Natural killer cell (primary cell): ENCODE data around the gene BRD8. TPM values are rescaled to one million over a fixed set of nuclear protein-coding genes. Genes with fewer than 3 reads are reported as not detected.

Experiments
- ATAC-seq, 3 donors: fragments of 150-1000 bp in 2 of 3; fragments of 200-7000 bp in 1 of 3; cut with Tn5 transposase; 1 replicate in 1 of 3; 2 replicates in 2 of 3; pipeline ENCODE4 v1.10.0; 2021; ENCODE audit warnings: mild to moderate bottlenecking in 2 of 3, moderate library complexity in 2 of 3
- DNase-seq, 2 donors: peaks; one replicate each; pipeline versions ENCODE4 v3.0.0 to v3.0.0-alpha.2; 2013 to 2021; ENCODE audit warnings: mixed read lengths in 1 of 2
- H3K27ac ChIP-seq: one replicate; pipeline ENCODE4 v1.5.1; 2013; ENCODE audit warnings: mild to moderate bottlenecking, low read length
- H3K27me3 ChIP-seq: one replicate; pipeline ENCODE4 v1.6.1; 2013; ENCODE audit warnings: low read length; ENCODE audit not compliant: control insufficient read depth, insufficient read depth
- H3K36me3 ChIP-seq: one replicate; pipeline ENCODE4 v1.6.1; 2013; ENCODE audit warnings: low read length; ENCODE audit not compliant: control insufficient read depth, insufficient read depth
- H3K4me1 ChIP-seq: one replicate; pipeline ENCODE4 v1.6.1; 2013; ENCODE audit warnings: low read length; ENCODE audit not compliant: control insufficient read depth, insufficient read depth
- H3K4me3 ChIP-seq: one replicate; pipeline ENCODE4 v1.5.1; 2013; ENCODE audit warnings: low read length
- H3K9me3 ChIP-seq: one replicate; pipeline ENCODE4 v1.6.1; 2013; ENCODE audit warnings: low read length; ENCODE audit not compliant: control insufficient read depth, insufficient read depth
- H3K27ac Mint-ChIP-seq, 2 donors: one replicate each; pipeline ENCODE4 v1.8.0; 2022; ENCODE audit warnings: mild to moderate bottlenecking in 2 of 2, mixed read lengths in 2 of 2, moderate library complexity in 1 of 2
- H3K27me3 Mint-ChIP-seq, 2 donors: one replicate each; pipeline ENCODE4 v1.8.0; 2022; ENCODE audit warnings: low read depth in 2 of 2, mixed read lengths in 2 of 2
- H3K36me3 Mint-ChIP-seq: one replicate; pipeline ENCODE4 v1.8.0; 2022; ENCODE audit warnings: mixed read lengths
- H3K4me1 Mint-ChIP-seq, 2 donors: one replicate each; pipeline ENCODE4 v1.8.0; 2022; ENCODE audit warnings: mixed read lengths in 2 of 2
- H3K4me3 Mint-ChIP-seq: one replicate; pipeline ENCODE4 v1.8.0; 2022; ENCODE audit warnings: mild to moderate bottlenecking, moderate library complexity, mixed read lengths
- H3K9me3 Mint-ChIP-seq, 2 donors: one replicate each; pipeline ENCODE4 v1.8.0; 2022; ENCODE audit warnings: mixed read lengths in 2 of 2
- CTCF ChIP-seq: fragments of 200-600 bp; IDR thresholded peaks from one replicate; pipeline ENCODE4 v1.8.0; 2022; ENCODE audit warnings: antibody characterized with exemption
- WGBS: methylation state at CpG from one replicate; pipeline ENCODE4 v1.1.7; 2013; ENCODE audit warnings: missing lambda C conversion rate; ENCODE audit not compliant: insufficient coverage; 5-methylcytosine and 5-hydroxymethylcytosine counted together
- intact Hi-C: fragments of 100-400 bp; cut with micrococcal nuclease; formaldehyde crosslinking; loops from one replicate; pipeline ENCODE4 v1.14.2; 2022
- total RNA-seq, 4 donors: library from RNA; stranded (reverse); fragments of 120-200 nt in 1 of 4; gene quantifications; one replicate each; pipeline versions ENCODE4 v1.2.3 to v1.2.4, GENCODE V29; 2013 to 2022

BRD8 gene
- total RNA-seq, 3 donors from 2014 or later (not counting 1 experiment from before 2014, with no cell fraction given), result 26.1 to 36.5 (median 34.1) TPM

- Mint-ChIP-seq H3K27me3 (no peaks in the 10 kb centered on the region), H3K27ac (no peak overlapping the region), H3K36me3 (peaks cover 20% of the 10 kb centered on the region), H3K4me1 (no peaks in the 10 kb centered on the region), H3K4me3 (no peak overlapping the region), H3K9me3 (no peaks in the 10 kb centered on the region)
- H3K27ac ChIP-seq, result no peak overlapping the region
- no peaks in the 10 kb centered on the region for H3K4me1 ChIP-seq
- no peak overlapping the region for H3K4me3 ChIP-seq
- H3K27me3 ChIP-seq, result no peaks in the 10 kb centered on the region
- no peak for TF ChIP-seq CTCF
- no peaks in the 10 kb centered on the region for H3K9me3 ChIP-seq
- WGBS, result 95% methylated on average over 3 of the region's 3 CpGs
- DNase-seq (no peak), ATAC-seq (no peak)
- H3K36me3 ChIP-seq, result peaks cover 66% of the 10 kb centered on the region
- intact Hi-C loops, result no loop called here
Measured at GRCh38 chr5:138188626-138189025, 10.2 kb upstream of the BRD8 start.

GRCh38 chr5:138186002-138186447 lies 7.6 kb upstream of the BRD8 start:
- Histone ChIP-seq H3K27me3 (no peaks in the 10 kb centered on the region), H3K9me3 (no peaks in the 10 kb centered on the region), H3K36me3 (peaks cover 50% of the 10 kb centered on the region), H3K27ac (no peak overlapping the region), H3K4me3 (no peak overlapping the region), H3K4me1 (no peaks in the 10 kb centered on the region)
- peaks cover 12% of the 10 kb centered on the region for H3K36me3 Mint-ChIP-seq
- no peaks in the 10 kb centered on the region for H3K9me3 Mint-ChIP-seq
- DNase-seq (no peak), ATAC-seq (peak in 1 of 3 donors; percentile 81)
- H3K27me3 Mint-ChIP-seq, result no peaks in the 10 kb centered on the region
- intact Hi-C loops, result no loop called here
- H3K4me1 Mint-ChIP-seq, result no peaks in the 10 kb centered on the region
- no peak for TF ChIP-seq CTCF
- peak overlapping the region; percentile 9 to 14 for H3K27ac Mint-ChIP-seq
- H3K4me3 Mint-ChIP-seq, result no peak overlapping the region
- WGBS, result 54% methylated on average over 2 of the region's 2 CpGs

- no peak overlapping the region for H3K27ac ChIP-seq
- Mint-ChIP-seq H3K4me3 (no peak overlapping the region), H3K9me3 (no peaks in the 10 kb centered on the region), H3K4me1 (no peaks in the 10 kb centered on the region), H3K27ac (no peak overlapping the region), H3K36me3 (no peaks in the 10 kb centered on the region), H3K27me3 (no peaks in the 10 kb centered on the region)
- no peak overlapping the region for H3K4me3 ChIP-seq
- no peak for DNase-seq
- peaks cover 22% of the 10 kb centered on the region for H3K36me3 ChIP-seq
- no peaks in the 10 kb centered on the region for H3K9me3 ChIP-seq
- no peak for ATAC-seq
- intact Hi-C loops, result no loop called here
- no peak for TF ChIP-seq CTCF
- H3K4me1 ChIP-seq, result peaks cover 13% of the 10 kb centered on the region
- no peaks in the 10 kb centered on the region for H3K27me3 ChIP-seq
- 98% methylated on average over 6 of the region's 6 CpGs for WGBS
Measured at GRCh38 chr5:138182808-138183207, 4.4 kb upstream of the BRD8 start.

- ATAC-seq (no peak), DNase-seq (no peak)
- Mint-ChIP-seq H3K9me3 (no peaks in the 10 kb centered on the region), H3K4me1 (no peaks in the 10 kb centered on the region), H3K27me3 (no peaks in the 10 kb centered on the region), H3K36me3 (no peaks in the 10 kb centered on the region), H3K4me3 (no peak overlapping the region), H3K27ac (no peak overlapping the region)
- Histone ChIP-seq H3K27ac (no peak overlapping the region), H3K4me1 (peaks cover 18% of the 10 kb centered on the region), H3K27me3 (no peaks in the 10 kb centered on the region), H3K9me3 (no peaks in the 10 kb centered on the region), H3K36me3 (peaks cover 13% of the 10 kb centered on the region), H3K4me3 (no peak overlapping the region)
- TF ChIP-seq CTCF, result no peak
- 100% methylated on average over 5 of the region's 5 CpGs for WGBS
- intact Hi-C loops, result loop anchor here (1.0 kb wide), 1 partner anchor 230 kb away; no protein-coding TSS in a partner anchor
Measured at GRCh38 chr5:138180841-138181240, 2.4 kb upstream of the BRD8 start.
